Omental fat pad (tissue), 4 donors: ENCODE measurements around the gene MORN1. TPM values are rescaled to one million over a fixed set of nuclear protein-coding genes. Genes with fewer than 3 reads are reported as not detected.

ENCODE experiments used
- ATAC-seq: fragments of 150-250 bp; one replicate; pipeline ENCODE4 v1.9.1; 2016; ENCODE audit warnings: mild to moderate bottlenecking, moderate library complexity; ENCODE audit not compliant: low FRiP score
- DNase-seq: peaks from one replicate; pipeline ENCODE4 v3.0.0-alpha.2; 2019; ENCODE audit warnings: low spot score
- total RNA-seq, 4 donors: library from RNA; depleted of rRNA; stranded (reverse); fragments of >200 nt; gene quantifications; one replicate each; pipeline ENCODE4 v1.1.0, GENCODE V29; 2016
- TF ChIP-seq, protein P1 (sequence below), 3 donors: fragments of 450-650 bp; IDR thresholded peaks; one replicate each; pipeline ENCODE4 v1.5.1; 2016 to 2017; ENCODE audit warnings: antibody characterized with exemption in 3 of 3, mild to moderate bottlenecking in 3 of 3, moderate library complexity in 2 of 3

Gene MORN1
- total RNA-seq, 4 donors from 2014 or later: 4.0 to 9.1 (median 6.4) TPM

DNA sequence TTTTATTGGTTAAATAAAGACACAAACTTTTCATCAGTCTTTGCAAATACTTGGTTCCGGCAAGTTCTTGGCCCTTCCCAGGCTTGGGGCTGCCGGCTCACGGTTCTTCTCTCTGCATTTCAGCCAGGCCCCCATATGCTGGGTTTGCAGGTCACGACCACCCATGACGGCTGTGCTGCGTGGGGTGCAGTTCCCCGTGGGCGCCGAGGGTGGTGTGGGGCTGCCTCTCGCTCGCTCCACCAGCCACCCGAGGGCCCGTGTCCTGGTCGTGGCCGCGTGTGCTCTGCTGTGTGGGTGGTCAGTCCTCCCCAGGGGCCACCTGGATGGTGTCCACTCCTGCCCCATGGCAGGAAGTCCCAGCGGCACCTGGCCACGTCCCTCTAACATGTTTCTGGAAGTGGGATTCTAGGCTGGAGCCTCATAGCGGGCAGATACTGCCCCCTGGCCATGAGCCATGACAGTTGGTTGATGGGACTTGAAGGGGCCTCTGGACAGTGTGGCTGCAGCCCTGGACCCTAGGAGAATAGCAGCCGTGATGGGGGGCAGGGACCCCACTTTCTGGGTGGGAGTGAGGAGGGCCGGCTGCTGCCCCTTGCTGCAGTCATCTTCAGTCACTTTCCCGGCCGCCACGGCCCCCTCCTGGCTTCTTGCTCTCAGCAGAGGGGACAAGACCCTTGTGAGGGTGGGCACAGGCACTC lies 117.0 kb downstream of the MORN1 start:
- ATAC-seq: no peak
- TF ChIP-seq, protein P1, sequence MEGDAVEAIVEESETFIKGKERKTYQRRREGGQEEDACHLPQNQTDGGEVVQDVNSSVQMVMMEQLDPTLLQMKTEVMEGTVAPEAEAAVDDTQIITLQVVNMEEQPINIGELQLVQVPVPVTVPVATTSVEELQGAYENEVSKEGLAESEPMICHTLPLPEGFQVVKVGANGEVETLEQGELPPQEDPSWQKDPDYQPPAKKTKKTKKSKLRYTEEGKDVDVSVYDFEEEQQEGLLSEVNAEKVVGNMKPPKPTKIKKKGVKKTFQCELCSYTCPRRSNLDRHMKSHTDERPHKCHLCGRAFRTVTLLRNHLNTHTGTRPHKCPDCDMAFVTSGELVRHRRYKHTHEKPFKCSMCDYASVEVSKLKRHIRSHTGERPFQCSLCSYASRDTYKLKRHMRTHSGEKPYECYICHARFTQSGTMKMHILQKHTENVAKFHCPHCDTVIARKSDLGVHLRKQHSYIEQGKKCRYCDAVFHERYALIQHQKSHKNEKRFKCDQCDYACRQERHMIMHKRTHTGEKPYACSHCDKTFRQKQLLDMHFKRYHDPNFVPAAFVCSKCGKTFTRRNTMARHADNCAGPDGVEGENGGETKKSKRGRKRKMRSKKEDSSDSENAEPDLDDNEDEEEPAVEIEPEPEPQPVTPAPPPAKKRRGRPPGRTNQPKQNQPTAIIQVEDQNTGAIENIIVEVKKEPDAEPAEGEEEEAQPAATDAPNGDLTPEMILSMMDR (IDR thresholded peaks at IDR 0.05): no peak
- DNase-seq: no peak

DNA sequence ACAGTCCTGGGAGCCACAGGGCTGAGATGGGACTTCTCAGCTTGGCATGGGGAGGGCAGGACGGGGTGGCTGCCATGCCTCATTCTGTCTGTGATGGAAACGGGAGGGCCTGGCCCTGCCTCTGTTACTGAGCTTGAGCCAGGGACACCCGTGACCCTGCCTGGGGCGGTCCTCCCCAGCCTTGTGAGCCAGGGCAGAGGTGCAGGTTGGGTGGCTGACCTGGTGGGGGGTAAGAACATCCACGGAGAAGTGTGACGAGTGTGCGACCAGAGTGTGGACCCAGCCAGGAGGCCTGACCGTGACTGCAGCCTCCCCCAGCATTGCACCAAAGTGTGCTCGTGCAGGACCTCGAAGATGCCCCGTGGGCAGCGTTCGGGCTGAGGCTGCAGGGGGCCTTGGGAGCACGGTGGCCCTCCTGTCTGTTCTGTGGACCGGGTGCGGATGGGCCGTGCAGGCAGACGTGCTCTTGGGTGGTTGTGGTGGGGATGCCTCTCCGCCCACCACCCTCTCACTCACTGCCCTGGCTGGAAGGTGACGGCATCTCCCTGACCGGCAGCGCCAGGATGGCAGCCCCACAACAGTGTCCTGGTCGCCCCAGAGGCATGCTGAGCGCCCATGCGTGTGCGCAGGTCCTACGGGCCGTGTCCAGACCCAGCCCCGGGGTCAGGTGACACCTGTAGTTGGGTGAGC lies 117.8 kb downstream of the MORN1 start:
- TF ChIP-seq, protein P1 (IDR thresholded peaks at IDR 0.05): no peak
- no peak for ATAC-seq
- no peak for DNase-seq

GRCh38 chr1:2272686-2273400 lies 118.5 kb downstream of the MORN1 start:
- ATAC-seq (no peak), DNase-seq (no peak)
- TF ChIP-seq, protein P1 (IDR thresholded peaks at IDR 0.05): no peak

GRCh38 chr1:2271841-2272655 lies 119.3 kb downstream of the MORN1 start:
- ATAC-seq (no peak), DNase-seq (no peak)
- TF ChIP-seq, protein P1 (IDR thresholded peaks at IDR 0.05): no peak

Other genes with a start within 250 kb of the MORN1 start
- gene FAAP20, start 196.8 kb downstream of the MORN1 start, total RNA-seq: 10 to 100 TPM; 14.2 to 24.9 (median 21.8) TPM
- 10 to 100 TPM; 35.3 to 54.0 (median 47.3) TPM for gene SKI, start 163.2 kb downstream of the MORN1 start, total RNA-seq
- 10 to 100 TPM; 59.4 to 91.7 (median 72.7) TPM for gene RER1, start 287 bp upstream of the MORN1 start, total RNA-seq
- gene PEX10, start 21.0 kb upstream of the MORN1 start, total RNA-seq: 10 to 100 TPM; 20.8 to 33.3 (median 23.9) TPM
- gene PLCH2, start 84.7 kb upstream of the MORN1 start, total RNA-seq: 1 to 10 TPM in 1 of 4 donors, under 1 TPM in 3; 0.16 to 1.7 (median 0.44) TPM
- 10 to 100 TPM; 15.1 to 38.1 (median 27.4) TPM for gene PANK4, start 135.0 kb upstream of the MORN1 start, total RNA-seq
- gene HES5, start 138.7 kb upstream of the MORN1 start, total RNA-seq: not detected
- gene TNFRSF14, start 164.8 kb upstream of the MORN1 start, total RNA-seq: 100 to 1,000 TPM in 1 of 4 donors, 10 to 100 TPM in 3; 26.6 to 108 (median 41.5) TPM
- 10 to 100 TPM in 2 of 4 donors, 1 to 10 TPM in 2; 7.1 to 19.2 (median 8.8) TPM for gene PRXL2B, start 195.2 kb upstream of the MORN1 start, total RNA-seq
- 1 to 10 TPM in 3 of 4 donors, not detected in 1; 1.6 to 2.4 (median 1.6) TPM for gene MMEL1, start 241.5 kb upstream of the MORN1 start, total RNA-seq